CD4-positive, alpha-beta T cell treated with Interleukin-15 for 1 hour (primary cell): ENCODE results near the gene CBX5.
"Not testable (repeated sequence)": the region's sequence is repeated elsewhere in the genome, so short reads cannot be mapped to it uniquely, and the experiment has no call there.

Experiments
- DNase-seq: peaks from one replicate; pipeline ENCODE4 v3.0.0-alpha.2; 2020

Gene CBX5

DNA sequence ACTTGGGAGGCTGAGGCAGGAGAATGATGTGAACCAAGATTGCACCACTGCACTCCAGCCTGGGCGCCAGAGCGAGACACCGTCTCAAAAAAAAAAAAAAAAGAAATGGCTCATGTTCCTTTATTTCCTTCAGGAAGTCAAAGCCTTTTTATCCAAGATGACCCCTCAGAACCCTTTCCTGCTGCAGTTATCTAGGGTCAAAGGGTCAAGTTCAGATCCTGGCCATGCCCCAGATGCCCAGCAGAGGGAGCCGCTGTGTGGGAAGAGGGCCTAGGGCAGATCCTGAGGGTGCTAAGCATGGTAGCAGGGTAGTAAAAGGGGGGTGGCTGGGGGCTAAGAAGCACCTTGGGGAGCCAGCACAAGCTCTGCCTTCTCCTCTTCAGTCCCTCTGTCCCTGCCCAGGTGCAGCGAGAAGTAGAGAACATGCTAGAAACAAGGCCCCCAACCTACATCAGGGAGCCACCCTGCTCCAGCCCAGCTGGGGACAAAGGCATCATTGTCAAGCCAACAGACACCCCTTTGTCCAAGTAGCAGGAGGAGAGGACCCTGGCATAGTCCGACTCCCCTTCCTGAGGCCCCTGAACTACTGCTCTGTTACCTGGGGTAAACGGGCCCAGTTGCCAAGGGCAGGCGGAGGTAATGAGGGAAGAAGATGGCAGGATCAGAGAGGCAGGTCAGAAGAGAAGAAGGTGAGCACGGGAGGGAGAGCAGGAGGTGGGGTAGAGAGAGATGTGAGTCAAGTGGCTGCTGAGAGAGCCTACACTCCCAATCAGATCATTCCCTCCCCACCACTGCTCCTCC is 14.4 kb upstream of the CBX5 start:
- peak; percentile 56 for DNase-seq

DNA sequence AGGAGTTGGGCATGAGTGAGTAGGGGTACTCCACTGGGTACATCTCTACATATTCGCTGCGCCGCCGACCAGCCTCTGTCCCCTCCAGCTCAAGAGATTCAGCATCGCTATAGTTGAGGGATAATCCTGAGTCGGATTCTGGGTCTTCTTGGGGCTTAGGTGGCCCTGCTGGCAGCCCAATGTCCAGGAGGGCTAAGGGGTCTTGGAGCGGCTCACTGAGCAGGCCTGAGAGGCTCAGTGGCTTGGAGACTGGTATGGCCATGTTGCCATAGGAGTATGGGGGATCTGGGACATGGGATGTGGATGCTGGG is 13.0 kb upstream of the CBX5 start:
- DNase-seq: no peak

DNA sequence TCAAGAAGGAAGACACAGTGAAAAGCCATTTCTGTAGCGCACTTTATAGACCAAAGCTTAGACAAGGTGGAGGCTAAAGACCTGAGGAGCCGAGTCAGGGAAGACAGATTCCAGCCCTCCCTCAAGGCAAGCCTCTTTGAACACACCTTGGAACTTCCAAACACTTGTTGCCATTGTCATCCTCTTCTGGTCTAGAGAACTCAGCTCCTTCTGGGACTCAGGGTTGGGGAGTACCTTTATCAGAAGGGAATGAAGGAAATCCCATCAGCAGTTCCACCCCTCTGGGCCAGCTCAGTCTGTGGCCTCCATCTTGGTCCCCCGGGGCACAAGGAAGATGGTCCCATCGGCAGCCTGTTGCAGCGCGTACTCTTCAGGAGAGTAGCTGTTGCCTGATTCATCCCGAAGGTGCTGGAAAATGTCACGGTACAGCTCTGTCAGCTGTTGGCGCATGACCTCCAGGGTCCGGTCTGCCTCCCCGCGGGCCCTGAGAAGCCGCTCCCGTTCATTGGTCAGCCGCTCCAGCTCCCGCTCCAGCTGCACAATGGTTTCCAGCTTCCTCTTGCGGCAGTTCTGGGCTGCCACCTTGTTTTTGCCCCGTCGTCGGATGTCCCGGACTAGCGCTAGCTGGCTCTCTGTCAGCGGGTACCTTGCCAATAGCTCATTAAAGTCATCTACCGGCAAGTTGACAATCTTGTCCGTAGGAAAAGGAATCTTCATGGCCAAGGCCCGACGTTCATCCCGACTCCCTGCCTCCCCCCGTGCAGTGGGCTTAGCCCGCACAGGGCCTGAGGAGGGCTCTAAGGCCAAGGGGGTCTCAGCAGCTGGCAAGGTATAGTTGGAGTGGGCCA is 12.4 kb upstream of the CBX5 start:
- DNase-seq: no peak

- no peak for DNase-seq
Measured at GRCh38 chr12:54287261-54288157, 7.6 kb upstream of the CBX5 start.

- DNase-seq: no peak
Measured at GRCh38 chr12:54286042-54287030, 6.4 kb upstream of the CBX5 start.

DNA sequence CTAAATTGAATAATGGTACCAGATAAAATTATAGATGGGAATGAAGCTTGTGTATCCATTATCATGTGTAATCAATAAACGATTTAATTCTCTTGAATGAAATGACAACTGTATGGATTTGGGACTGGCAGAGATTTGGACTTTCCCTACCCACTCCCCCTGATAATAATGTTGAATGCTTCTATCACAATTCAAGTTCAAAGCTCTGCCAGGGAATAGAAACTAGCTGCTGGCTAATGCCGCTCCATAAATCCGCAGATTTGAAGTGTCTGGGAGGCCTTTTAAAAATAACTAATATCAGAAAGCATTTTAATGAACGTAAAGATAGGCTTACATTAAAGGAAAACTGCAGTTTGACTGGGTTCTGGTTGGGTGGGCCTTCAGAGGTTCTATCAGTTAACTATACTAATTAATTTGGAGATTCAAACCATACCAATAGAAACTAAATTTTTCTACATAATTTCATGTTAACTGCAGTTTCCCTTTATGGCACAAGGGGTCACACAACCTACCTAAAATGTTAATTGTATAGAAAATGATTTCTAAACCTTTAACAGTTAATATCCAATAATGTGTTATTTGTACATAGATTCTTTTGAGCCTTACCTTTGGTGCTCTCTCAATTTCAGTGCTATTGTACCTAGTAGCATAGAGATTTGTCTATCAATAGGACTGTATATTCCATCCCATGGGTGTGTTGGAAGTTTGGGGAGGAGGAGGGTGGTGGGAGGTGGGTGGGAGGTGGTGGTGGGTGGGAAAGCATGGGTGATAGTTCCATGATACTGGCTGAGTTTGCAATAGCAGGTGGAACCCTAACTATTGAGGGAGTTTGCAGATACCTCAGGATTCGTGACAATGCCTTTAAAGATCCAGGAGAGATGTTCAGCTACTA is 5.5 kb upstream of the CBX5 start:
- DNase-seq: no peak

DNA sequence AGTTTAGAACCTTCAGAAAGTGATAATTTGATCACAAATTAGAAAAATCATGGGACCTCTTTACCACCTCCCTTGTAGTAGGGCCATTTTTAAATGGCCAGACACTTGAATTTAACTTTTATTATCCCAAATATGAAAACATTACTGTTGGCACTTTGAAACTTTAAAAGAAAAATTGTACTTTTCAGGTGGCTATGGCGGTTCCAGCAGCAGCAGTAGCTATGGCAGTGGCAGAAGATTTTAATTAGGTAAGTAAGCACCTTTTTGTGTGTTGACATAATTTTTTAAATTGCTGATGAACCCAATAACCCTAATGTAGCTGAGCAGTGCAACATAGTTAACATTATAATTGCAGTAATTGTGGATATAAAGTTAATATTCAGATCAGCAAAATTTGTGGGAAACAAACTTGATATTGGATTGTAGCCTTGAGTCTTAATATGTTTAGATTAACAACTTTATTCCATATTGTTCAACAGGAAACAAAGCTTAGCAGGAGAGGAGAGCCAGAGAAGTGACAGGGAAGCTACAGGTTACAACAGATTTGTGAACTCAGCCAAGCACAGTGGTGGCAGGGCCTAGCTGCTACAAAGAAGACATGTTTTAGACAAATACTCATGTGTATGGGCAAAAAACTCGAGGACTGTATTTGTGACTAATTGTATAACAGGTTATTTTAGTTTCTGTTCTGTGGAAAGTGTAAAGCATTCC is 4.3 kb upstream of the CBX5 start:
- DNase-seq: not testable (repeated sequence)

- no peak for DNase-seq
Measured at GRCh38 chr12:54282949-54283593, 3.1 kb upstream of the CBX5 start.

- DNase-seq: not testable (repeated sequence)
Measured at GRCh38 chr12:54281694-54282093, 1.8 kb upstream of the CBX5 start.

DNA sequence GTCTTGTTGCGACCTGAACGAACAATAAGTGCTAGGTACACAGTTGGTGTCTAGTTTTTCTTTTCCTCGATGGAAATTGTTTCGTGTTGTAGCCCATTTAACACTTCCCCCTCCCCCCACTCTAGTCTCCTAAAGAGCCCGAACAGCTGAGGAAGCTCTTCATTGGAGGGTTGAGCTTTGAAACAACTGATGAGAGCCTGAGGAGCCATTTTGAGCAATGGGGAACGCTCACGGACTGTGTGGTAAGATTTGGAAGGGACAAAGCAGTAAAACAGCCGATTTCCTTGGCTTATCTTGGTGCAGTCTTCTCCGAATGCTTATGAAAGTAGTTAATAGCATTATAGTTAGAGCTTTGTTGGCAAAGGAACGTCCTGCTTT is 1.3 kb upstream of the CBX5 start:
- not testable (repeated sequence) for DNase-seq

- peak; percentile 99 for DNase-seq
Measured at GRCh38 chr12:54280468-54281260, 742 bp upstream of the CBX5 start, which contains the start of gene HNRNPA1. Gene HNRNPA1, plus strand, starts transcription at chr12:54280726. Its CDS starts 82 bp downstream, at chr12:54280808.

- DNase-seq: no peak
Measured at GRCh38 chr12:54279227-54279631, 693 bp downstream of the CBX5 start.

DNA sequence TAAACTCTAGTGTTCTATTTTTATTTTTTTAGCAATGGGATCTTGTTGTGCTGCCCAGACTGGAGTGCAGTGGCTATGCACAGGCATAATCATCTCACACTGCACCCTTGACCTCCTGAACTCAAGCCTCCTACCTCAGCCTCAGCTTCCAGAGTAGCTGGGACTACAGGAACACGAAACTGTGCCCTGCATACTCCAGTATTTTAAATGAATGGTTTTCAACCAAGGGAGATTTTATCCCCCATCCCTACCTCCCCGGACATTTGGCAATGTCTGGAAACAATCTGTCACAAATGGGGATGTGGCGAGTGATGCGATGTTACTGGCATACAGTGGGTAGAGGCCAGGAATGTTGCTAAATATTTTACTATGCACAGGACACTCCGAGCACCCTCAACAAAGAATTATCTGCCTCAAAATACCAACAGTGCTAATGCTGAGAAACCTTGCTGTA is 2.1 kb downstream of the CBX5 start:
- no peak for DNase-seq

DNA sequence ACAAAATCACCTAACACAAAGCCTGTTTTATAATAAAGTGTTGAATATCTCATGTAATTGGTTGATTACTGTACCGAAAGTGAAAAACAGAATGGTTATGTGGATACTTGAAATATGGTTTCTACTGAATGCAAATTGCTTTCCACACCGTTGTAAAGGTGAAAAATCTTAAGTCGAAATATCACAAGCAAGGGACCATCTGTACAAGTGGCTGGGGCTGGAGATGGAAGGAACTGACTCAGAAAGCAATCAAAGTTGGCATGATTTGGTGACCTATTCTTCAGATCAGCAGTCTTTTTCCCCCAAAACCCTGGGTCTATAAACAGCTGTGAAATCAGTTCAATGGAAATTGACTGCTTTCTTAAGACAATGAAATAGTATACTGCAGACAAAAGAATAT is 3.6 kb downstream of the CBX5 start:
- DNase-seq: no peak

- no peak for DNase-seq
Measured at GRCh38 chr12:54273981-54274380, 5.9 kb downstream of the CBX5 start.

DNA sequence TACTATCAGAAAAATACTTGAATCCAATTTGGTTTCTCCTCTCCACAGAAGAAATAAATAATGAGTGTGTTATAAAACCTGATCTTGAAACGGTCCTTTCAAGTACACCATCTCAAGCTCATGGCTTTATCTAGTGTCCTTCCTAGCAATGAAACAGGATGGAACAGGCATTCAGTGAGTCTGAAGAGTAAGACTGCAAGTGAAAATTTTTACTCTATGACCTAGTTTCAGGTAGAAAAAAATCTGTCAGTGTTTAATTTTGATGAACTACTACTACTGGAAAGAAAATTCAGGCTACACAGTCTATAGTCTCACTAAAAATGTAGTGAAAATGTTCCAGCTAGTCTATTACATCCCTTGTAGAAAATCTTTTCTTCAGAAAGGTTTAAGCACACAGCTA is 7.7 kb downstream of the CBX5 start:
- DNase-seq: no peak

- DNase-seq: no peak
Measured at GRCh38 chr12:54270345-54270744, 9.6 kb downstream of the CBX5 start.

DNA sequence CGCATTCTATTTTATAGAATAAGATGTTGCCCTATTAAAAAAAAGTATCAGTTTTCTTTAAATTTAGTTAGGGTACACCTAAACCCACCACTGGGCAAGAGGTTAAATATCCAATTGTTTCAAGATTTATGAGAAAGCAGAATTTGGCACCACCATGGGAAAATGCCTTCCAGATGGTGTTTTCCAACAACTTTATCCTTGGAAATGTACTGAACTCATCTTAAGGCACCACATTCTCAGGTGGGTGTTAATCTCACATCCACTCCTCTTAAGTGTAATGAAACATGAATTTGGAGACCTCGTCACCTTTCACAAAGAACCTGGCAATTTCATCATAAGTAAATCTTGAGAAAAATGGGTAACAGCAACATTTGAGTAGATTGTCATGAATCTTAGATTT is 13.1 kb downstream of the CBX5 start:
- DNase-seq: no peak

DNA sequence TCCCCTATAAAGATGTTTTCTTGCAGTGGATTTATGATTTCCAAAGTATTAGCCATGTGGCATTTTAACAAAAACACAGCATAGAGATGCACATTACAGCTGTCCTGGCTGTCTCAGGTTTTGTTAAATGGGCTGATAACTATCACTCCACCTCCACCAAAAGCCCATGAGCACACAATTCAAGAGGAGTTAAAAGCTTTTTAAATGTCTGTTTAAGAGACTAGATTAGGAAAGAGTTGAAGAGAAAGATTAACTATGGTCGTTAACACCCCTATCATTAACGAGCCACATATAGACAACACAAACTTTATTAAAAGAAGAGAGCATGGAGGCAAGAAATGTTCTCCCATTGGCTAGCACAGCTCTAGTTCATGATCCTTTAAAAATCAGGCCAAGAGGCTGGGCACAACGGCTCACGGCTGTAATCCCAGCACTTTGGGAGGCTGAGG is 14.5 kb downstream of the CBX5 start:
- no peak for DNase-seq
